Activated CD4-positive, alpha-beta T cell treated with anti-CD3 and anti-CD28 coated beads, Interleukin-2, Interleukin-6, amounts not matched to agents 100 ng/mL and 50 ng/mL, durations not matched to agents 16 hours and 8 hours (primary cell): ENCODE data around the gene CRYGD.
"Not testable (repeated sequence)": the region's sequence is repeated elsewhere in the genome, so short reads cannot be mapped to it uniquely, and the experiment has no call there.

ENCODE experiments used
- DNase-seq: peaks from one replicate; pipeline ENCODE4 v3.0.0-alpha.2; 2020

Gene CRYGD

GRCh38 chr2:208124013-208124715 is at the start of gene CRYGD:
CRYGD (minus strand) TSS chr2:208124524; CDS start chr2:208124473, 51 bp downstream.
- DNase-seq = not testable (repeated sequence)

- no peak for DNase-seq
Measured at GRCh38 chr2:208172125-208172524, 47.8 kb upstream of the CRYGD start.

GRCh38 chr2:208164951-208165755 is 40.8 kb upstream of the CRYGD start:
- no peak for DNase-seq

- no peak for DNase-seq
Measured at GRCh38 chr2:208163489-208163888, 39.2 kb upstream of the CRYGD start, which contains the start of gene CRYGA. CRYGA (minus strand) TSS chr2:208163589; CDS start chr2:208163556, 33 bp downstream.

GRCh38 chr2:208156439-208156838 is 32.1 kb upstream of the CRYGD start:
- DNase-seq = no peak

- DNase-seq = no peak
Measured at GRCh38 chr2:208153156-208153555, 28.8 kb upstream of the CRYGD start.

- DNase-seq = no peak
Measured at GRCh38 chr2:208150956-208151355, 26.6 kb upstream of the CRYGD start.

GRCh38 chr2:208150094-208150493 is 25.8 kb upstream of the CRYGD start:
- no peak for DNase-seq

- DNase-seq = no peak
Measured at GRCh38 chr2:208148803-208149202, 24.5 kb upstream of the CRYGD start.

GRCh38 chr2:208147759-208148158 is 23.4 kb upstream of the CRYGD start:
- DNase-seq = no peak

GRCh38 chr2:208147008-208147407 is 22.7 kb upstream of the CRYGD start:
- no peak for DNase-seq

- no peak for DNase-seq
Measured at GRCh38 chr2:208146006-208146405, 21.7 kb upstream of the CRYGD start, which contains the start of gene CRYGB. CRYGB (minus strand) TSS chr2:208146158; CDS start chr2:208146120, 38 bp downstream.

GRCh38 chr2:208142925-208143799 is 18.8 kb upstream of the CRYGD start:
- no peak for DNase-seq

- DNase-seq = no peak
Measured at GRCh38 chr2:208142240-208142924, 18.1 kb upstream of the CRYGD start.

GRCh38 chr2:208139447-208139846 is 15.1 kb upstream of the CRYGD start:
- no peak for DNase-seq

GRCh38 chr2:208138334-208138733 is 14.0 kb upstream of the CRYGD start:
- not testable (repeated sequence) for DNase-seq

GRCh38 chr2:208136716-208137094 is 12.4 kb upstream of the CRYGD start:
- DNase-seq = no peak

- no peak for DNase-seq
Measured at GRCh38 chr2:208135794-208136715, 11.7 kb upstream of the CRYGD start.

GRCh38 chr2:208134928-208135586 is 10.7 kb upstream of the CRYGD start:
- peak; percentile 34 for DNase-seq

- DNase-seq = no peak
Measured at GRCh38 chr2:208130712-208131110, 6.4 kb upstream of the CRYGD start.
